ENCODE data around the gene COL4A5.

The COL4A5 gene

DNA sequence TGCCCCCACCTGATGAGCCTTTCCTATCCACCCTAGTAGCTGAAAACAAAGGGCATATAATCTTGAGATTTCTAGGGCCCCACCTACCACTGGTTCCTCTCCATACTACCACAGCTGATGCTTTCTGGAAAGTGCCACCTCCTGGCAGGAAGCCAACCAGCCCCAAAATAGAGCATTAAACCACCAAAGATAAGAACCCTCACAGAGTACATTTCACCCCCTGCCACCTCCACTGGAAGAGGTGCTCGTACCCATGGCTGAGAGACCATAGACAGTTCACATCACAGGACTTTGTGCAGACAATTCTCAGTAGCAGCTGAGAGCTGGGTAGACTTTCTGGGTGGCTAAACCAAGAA lies 202.6 kb downstream of the COL4A5 start:
- DNase-seq, result no peak

DNA sequence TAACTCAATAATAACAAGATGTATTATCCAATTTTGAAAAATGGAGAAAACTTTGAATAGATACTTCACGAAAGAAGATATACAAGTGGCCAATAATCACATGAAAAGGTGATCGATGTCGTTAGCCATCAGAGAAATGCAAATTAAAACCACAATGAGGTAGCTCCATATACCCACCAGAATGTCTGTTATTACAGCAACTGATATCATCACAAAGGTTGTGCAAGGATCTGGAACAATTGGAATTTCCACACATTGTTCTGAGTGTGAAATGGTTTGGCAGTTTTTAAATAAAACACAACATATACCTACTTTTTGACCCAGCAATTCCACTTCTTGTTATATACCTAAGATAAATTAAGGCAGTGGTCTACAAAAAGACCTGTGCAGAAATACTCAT lies 225.1 kb downstream of the COL4A5 start:
- no peak for DNase-seq

- DNase-seq, result no peak
Measured at GRCh38 chrX:108666101-108666500, 226.5 kb downstream of the COL4A5 start.

DNA sequence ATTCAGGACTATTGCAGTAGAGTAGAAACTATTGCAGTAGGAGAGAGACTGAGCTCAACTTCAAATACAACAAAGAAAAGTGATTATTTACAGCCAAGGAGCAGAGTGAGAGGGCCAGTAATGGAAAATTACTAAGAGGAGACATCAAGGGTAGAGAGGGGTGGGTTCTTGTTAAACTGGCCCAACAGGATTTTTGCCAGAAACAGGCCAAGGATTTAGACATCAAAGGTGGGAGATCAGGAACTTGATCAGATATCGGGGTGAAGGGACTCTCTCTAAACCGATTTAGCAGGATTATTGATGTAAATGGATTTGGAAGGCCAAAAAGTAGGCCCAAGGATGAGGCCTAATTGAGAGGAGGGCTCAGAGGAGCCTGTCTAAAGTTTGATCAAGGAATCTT lies 231.9 kb downstream of the COL4A5 start:
- DNase-seq, result no peak

GRCh38 chrX:108696690-108697089 lies 257.1 kb downstream of the COL4A5 start:
- no peak for DNase-seq

GRCh38 chrX:108699368-108699767 lies 259.7 kb downstream of the COL4A5 start:
- DNase-seq, result no peak

DNA sequence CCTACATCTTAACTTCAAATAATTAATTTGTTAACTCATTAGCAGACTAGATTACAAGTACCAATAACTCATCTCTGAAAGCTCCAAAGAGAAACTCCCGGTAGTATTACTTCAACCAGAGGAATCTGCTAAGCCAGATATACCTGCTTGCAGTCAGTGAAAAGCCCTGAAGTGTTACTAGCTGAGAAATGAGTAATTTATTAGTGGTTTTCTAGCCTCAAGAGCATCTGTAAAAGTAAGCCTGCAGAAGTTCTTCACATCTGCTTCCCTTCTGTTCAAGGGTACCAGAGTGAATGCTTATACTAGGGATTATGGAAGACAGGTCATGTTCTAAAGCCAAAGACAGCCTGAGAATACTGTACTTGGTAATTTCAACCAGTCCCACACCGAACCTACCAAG lies 262.0 kb downstream of the COL4A5 start:
- no peak for DNase-seq

GRCh38 chrX:108702530-108702929 lies 262.9 kb downstream of the COL4A5 start:
- no peak for DNase-seq

DNA sequence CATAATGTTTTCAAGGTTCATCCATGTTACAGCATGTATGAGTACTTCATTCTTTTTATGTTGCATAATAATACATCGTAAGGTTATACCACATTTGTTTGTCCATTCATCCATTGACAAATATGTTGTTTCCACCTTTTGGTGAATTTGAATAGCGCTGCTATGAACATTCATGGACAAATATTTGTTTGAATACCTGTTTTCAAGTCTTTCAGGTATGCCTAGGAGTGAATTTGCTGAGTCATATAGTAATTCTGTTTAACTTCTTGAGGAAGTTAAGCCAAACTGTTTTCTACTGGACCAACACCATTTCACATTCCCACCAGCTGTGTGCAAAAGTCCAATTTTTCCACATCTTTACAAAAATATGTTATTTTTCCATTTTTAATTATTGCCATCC lies 265.2 kb downstream of the COL4A5 start:
- DNase-seq, result no peak

DNA sequence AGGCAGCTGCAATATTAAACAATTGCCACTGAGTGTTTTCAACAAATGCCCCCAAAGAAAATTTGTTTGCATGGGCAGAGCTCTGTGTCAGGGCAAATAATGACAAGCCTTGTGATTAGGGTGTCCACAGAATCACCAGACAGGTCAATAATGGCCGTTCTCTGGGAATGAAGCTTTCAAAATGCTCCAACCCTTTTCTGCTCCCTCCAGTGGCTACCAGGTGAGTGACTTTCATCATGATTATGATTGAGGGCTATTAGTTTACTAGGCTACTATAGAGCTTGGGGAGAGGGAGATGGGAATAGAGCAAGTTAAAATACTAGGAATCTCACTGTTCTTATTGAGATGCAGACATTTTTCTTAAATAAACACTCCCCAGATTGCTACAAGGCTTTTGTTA lies 273.2 kb downstream of the COL4A5 start:
- no peak for DNase-seq

DNA sequence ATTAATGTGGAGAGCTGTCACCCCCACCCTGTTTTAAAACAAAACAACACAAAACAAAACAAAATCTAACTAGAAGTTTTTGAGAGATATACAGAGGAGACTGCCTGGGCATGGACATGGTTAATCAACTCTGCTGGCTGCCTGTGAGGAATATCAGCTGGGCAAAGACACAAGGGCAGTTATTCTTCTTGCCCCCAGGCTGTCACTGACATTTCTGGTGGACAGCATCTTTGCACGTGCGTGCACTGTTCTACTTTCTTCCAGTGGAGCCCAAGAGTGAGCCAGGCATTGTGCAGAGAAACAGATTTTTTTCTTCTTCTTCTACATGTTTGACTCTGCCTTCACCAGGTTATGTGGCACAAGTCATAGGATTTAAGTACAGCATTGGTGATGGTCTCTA lies 282.9 kb downstream of the COL4A5 start:
- no peak for DNase-seq

DNA sequence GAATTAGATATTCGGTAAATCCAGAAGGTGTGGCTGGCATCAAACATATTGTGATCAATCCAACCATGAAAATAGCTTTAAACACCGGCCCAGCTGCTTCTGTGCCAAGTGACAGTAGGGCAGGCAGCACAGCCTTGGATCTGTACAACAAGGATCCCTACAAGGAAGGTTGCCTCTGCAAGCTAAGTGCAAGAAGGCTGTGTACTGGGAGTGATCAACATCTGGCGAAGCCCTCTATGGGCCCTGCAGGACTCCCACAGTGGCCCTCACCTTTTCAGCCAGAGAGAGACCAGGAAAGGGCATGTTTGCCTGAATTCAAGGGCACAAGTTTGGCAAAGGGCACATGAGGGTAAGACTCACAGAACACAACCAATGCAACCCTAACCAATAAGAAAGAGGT lies 287.1 kb downstream of the COL4A5 start:
- DNase-seq, result no peak

DNA sequence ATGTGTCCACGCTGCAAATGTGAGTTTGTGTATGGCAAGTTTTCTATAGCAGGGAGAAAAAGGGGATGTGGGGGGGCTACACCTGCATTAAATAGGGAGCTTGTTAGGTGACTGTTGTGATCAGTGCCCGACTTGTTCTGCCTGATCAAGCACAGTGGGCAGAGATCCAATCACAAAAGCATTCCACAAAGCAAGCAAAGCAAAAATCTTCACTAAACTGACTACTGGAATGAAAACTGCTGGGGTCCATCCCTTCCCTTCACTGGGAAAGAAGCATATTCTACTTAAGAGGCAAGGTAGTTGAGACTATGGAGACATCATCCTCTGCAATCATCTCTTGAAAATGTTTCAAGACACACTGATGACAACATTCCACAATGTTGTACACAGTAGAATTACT lies 291.5 kb downstream of the COL4A5 start:
- no peak for DNase-seq

GRCh38 chrX:108732630-108733321 lies 293.1 kb downstream of the COL4A5 start:
- DNase-seq, result no peak

DNA sequence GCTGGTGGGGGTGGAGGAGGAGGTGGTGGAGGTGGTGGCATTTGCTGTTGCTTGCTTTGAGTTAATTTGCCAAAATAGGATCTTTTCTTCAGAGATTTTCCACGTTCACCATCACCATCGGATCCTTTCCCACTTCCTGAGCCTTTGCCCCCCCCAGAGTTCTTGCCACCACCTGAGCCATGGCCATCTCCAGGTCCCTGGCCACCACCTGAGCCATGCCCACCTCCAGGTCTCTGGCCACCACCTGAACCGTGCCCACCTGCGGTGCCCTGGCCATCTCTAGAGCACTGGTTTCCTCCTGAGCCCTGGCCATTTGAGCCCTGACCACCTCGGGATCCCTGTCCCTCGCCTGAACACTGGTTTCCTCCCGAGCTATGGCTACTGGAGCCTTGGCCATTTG lies 294.8 kb downstream of the COL4A5 start:
- DNase-seq, result no peak

DNA sequence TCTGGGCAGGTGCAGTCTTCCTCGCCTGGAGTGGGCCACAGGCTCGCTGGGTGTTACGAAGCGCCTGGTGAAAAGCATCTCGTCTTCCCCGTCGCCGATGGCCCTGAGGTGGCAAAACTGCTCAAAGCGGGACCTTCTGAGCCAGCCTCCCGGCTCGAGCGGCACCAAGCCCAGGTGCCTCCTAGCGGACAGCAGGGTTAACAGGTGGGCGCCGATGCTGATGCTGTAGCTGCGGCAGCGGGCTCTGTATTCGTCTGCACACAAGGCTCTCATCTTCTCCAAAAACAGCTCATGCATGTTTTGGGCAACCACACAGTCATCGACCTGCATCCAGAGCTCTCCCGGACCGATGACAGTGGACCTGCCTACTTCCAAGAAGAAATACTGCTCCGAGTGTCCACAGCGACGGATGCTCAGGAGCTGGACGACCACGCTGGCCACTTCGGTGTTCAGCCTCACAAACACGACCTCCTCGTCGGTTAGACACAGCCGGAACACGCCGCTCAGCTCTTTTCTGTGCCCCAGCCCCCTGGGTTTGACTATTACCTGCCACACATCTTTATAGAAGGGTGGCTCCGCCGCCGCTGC lies 295.5 kb downstream of the COL4A5 start:
- DNase-seq, result no peak

DNA sequence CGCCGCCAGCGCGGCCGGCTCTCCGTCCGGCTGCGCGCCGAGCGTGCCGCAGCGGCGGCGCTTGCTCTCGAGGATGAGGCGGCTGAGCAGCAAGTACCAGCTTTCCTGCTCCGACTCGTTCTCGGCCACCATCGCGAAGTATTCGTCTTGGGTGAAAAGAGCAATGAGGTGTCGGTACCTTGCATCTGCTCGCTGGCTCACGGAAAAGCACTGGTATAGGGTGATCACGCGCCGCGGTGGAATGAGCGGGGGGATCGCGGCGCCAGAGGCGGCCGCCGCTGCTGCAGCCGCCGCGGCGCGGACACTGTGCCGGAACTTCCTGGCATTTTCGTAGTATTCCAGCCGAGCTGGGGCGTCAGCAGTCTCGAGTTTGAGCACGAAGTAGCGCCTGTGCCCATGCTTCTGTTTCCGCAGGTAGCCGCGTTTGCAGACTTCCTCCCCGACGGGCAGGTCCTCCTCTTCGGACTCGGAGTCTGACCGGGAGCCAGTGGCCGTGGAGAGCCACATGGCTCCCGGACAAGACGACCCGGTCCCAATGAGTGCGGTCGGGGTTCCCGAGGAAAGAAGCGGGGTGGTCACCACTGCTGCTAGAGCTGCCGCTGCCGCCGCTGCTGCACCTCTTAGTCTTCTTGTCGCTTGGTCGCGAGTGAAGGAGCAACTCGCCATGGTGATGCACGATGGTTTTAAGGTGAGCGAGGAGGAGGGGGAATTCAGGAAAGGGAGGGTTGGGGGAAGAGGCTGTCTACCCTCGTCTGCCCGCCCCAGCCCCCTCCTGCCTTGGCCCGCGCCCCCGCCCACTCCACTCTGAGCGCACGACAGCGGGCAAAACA lies 296.3 kb downstream of the COL4A5 start:
- DNase-seq, result no peak

DNA sequence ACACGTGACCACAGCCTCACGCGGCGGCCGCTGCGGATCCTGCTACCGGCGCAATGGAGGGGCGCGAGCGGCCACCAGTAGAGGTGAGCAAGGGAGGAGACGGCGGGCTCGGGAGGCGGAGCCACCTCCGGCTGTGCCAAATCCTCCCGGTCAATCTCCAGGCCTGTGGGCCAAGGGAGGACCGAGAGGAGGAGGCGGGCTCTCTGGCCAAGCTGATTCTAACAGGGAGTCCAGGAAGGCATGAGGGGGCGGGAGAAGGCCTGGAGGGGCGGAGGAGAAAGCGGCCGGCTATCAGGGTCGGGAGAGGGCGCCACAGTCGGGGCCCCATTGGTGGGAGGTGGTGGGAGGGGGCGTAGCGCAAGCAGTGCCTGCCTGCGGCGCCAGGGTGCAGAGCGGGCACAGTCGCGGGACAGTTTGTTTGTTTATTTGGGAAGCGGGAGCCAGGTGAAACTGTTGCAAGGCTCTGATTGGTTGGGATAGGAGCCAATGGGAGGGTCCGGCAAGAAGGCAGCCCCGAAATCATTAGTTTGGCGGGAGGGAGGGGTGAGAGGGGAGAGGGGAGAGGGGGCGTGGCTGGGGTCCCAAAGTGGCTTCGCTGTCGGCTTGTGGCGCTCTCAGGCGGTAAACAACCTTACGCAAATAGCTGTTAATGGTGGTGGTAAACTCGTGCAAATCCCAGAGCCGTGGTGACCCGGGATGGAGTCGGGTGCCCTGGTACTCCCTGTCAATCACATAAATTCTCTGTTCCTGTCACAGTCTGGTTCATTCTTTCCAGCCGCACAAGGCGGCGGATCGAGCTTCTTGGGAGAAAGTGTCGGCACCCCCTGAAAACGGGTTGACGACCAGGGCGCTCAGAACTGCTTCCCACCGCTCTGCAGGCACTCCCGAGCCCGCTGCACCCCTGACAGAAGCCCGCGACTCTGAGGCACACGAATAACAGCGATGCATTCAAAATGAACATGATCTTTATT lies 297.2 kb downstream of the COL4A5 start, which contains the start of gene IRS4:
TSS of gene IRS4 (minus strand) at position 55 of the 971 bp plus-strand sequence.
- no peak for DNase-seq

DNA sequence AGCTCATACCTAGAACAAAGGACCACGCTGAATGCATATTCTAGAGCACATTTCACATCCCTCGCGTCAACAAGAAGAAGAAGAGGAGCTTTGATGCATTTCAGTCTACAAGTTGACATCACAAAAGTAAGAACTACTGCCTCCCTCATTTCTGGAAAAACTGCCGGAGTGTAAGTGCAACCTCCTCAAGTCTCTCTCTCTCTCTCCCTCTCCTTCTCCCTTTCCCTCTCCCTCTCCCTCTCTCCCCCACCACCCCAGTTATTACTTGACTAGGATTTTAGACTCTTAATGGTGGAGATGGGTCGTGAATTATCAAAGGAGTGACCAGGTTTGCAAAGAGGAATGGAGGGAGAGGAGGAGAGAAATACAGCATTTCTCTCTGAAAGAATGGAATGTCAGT lies 298.1 kb downstream of the COL4A5 start:
- DNase-seq, result no peak

DNA sequence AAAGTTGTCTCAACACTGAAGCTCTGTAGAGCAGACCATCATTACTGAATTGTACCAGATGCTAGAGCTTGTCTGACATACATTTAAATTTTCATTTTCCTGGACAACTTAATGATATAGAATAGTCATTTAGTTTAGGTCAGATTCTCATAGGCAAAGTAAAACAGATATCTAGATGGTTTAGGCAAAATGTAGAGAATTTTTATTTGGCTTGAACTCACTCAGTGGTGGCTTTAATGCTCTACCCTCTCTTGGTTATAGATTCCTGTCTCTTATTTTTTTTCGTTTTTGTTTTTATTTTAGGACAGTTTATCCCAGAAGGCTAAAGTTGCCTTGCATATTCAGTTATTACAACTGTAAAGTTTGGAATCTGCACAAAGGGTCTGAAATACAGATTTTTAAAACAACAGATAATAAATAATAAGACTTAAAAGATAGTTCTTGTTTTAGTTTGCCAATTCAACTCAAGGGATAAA lies 300.7 kb downstream of the COL4A5 start:
- DNase-seq, result no peak
